ENCODE measurements around the gene RPL28.
"Not testable (repeated sequence)": the region's sequence is repeated elsewhere in the genome, so short reads cannot be mapped to it uniquely, and the experiment has no call there.

Gene RPL28

DNA sequence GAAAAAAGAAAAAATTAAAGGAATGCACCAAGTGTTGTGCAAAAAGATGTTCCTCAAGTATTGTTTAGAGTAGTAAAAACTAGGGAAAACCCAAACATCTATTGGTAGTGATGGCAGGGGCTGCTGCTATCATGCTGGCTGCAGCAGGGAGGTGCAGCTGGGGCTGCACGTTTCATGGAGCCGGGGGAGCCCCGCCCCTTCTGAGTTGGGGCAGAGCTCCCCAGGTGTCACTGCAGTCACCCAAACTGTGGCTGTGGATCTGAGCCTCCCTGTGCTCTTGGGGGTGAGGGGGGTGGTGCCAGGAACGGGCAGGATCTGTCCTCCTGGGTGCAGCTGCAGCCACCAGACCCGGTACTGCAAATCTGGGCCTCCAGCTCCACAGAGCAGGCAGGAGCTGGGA lies 33.4 kb downstream of the RPL28 start:
- no peaks in the 10 kb centered on the region for H3K27me3 ChIP-seq (ENCODE audit: insufficient read depth, poor library complexity, severe bottlenecking)
- TF ChIP-seq POLR2AphosphoS5 (IDR thresholded peaks at IDR 0.05; ENCODE audit: low read depth) (no peak), GABPA (IDR thresholded peaks at IDR 0.05; ENCODE audit: low read depth) (no peak), SPI1 (IDR thresholded peaks at IDR 0.05; ENCODE audit: borderline replicate concordance, low read depth) (no peak)
- TF ChIP-seq, protein P1, sequence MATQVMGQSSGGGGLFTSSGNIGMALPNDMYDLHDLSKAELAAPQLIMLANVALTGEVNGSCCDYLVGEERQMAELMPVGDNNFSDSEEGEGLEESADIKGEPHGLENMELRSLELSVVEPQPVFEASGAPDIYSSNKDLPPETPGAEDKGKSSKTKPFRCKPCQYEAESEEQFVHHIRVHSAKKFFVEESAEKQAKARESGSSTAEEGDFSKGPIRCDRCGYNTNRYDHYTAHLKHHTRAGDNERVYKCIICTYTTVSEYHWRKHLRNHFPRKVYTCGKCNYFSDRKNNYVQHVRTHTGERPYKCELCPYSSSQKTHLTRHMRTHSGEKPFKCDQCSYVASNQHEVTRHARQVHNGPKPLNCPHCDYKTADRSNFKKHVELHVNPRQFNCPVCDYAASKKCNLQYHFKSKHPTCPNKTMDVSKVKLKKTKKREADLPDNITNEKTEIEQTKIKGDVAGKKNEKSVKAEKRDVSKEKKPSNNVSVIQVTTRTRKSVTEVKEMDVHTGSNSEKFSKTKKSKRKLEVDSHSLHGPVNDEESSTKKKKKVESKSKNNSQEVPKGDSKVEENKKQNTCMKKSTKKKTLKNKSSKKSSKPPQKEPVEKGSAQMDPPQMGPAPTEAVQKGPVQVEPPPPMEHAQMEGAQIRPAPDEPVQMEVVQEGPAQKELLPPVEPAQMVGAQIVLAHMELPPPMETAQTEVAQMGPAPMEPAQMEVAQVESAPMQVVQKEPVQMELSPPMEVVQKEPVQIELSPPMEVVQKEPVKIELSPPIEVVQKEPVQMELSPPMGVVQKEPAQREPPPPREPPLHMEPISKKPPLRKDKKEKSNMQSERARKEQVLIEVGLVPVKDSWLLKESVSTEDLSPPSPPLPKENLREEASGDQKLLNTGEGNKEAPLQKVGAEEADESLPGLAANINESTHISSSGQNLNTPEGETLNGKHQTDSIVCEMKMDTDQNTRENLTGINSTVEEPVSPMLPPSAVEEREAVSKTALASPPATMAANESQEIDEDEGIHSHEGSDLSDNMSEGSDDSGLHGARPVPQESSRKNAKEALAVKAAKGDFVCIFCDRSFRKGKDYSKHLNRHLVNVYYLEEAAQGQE (IDR thresholded peaks at IDR 0.05; ENCODE audit: insufficient replicate concordance, low read depth) = no peak
- TF ChIP-seq, protein P2, sequence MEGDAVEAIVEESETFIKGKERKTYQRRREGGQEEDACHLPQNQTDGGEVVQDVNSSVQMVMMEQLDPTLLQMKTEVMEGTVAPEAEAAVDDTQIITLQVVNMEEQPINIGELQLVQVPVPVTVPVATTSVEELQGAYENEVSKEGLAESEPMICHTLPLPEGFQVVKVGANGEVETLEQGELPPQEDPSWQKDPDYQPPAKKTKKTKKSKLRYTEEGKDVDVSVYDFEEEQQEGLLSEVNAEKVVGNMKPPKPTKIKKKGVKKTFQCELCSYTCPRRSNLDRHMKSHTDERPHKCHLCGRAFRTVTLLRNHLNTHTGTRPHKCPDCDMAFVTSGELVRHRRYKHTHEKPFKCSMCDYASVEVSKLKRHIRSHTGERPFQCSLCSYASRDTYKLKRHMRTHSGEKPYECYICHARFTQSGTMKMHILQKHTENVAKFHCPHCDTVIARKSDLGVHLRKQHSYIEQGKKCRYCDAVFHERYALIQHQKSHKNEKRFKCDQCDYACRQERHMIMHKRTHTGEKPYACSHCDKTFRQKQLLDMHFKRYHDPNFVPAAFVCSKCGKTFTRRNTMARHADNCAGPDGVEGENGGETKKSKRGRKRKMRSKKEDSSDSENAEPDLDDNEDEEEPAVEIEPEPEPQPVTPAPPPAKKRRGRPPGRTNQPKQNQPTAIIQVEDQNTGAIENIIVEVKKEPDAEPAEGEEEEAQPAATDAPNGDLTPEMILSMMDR (IDR thresholded peaks at IDR 0.05; ENCODE audit: insufficient read depth, low read length) = no peak
- H3K4me3 ChIP-seq (replicated peaks; ENCODE audit: insufficient read depth, low read length) = no peak overlapping the region
- no peak for DNase-seq (ENCODE audit: low read depth in 1 of 2, low spot score in 1 of 2)
- no peak overlapping the region for H3K27ac ChIP-seq (replicated peaks)

DNA sequence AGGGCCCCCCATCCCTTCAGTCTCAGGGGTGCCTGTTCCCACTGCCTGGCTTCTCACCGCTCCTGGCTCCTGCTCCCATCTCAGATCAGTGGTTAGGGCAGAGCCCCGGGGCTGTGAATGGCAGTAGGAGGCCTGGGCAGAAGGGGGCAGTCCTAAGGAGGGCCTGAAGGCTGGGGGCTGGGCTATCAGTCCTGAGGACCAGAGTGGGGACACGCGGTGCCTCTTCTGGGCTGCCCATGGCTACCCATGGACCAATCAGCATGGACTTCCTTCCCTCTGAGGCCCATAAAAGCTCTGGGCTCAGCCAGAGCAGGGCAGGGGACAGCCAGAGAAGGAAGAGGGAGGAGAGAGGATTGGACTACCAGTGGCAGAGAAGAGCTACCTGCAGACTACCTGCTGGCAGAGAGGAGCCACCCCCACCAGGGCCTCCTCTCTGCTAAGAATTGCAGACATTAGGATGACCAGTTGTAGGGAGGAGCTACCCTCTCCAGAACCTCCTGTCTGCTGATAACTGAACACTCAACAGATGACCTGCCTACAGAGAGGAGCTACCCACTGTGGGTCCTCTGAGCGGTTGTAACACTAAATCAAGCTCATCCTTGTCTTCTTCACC lies 34.0 kb downstream of the RPL28 start:
- no peak for DNase-seq (ENCODE audit: low read depth in 1 of 2, low spot score in 1 of 2)
- H3K27me3 ChIP-seq (ENCODE audit: insufficient read depth, poor library complexity, severe bottlenecking) = no peaks in the 10 kb centered on the region
- no peak overlapping the region for H3K27ac ChIP-seq (replicated peaks)
- no peak overlapping the region for H3K4me3 ChIP-seq (replicated peaks; ENCODE audit: insufficient read depth, low read length)
- TF ChIP-seq, protein P2 (IDR thresholded peaks at IDR 0.05; ENCODE audit: insufficient read depth, low read length) = no peak
- TF ChIP-seq, protein P1 (IDR thresholded peaks at IDR 0.05; ENCODE audit: insufficient replicate concordance, low read depth) = no peak

DNA sequence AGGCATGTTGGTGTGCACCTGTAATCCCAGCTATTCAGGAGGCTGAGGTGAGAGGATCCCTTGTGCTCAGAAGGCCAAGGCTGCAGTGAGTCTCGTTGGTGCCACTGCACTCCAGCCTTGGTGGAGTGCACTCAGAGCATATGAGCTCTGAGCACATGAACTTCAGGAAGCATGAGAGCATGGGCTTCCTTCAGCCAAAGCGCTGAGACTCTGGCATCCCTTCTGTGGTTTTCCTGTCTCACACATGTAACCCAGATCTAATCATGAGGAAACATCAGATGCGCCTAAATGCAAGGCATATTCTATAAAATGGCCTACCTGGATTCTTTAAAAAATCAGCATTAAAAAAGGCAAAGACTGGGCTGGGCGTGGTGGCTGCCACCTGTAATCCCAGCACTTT lies 35.5 kb downstream of the RPL28 start:
- not testable (repeated sequence) for H3K4me3 ChIP-seq (replicated peaks; ENCODE audit: insufficient read depth, low read length); H3K27me3 ChIP-seq (ENCODE audit: insufficient read depth, poor library complexity, severe bottlenecking); H3K27ac ChIP-seq (replicated peaks)
- peak in 1 of 2 experiments; percentile 70 for DNase-seq (ENCODE audit: low read depth in 1 of 2, low spot score in 1 of 2)

DNA sequence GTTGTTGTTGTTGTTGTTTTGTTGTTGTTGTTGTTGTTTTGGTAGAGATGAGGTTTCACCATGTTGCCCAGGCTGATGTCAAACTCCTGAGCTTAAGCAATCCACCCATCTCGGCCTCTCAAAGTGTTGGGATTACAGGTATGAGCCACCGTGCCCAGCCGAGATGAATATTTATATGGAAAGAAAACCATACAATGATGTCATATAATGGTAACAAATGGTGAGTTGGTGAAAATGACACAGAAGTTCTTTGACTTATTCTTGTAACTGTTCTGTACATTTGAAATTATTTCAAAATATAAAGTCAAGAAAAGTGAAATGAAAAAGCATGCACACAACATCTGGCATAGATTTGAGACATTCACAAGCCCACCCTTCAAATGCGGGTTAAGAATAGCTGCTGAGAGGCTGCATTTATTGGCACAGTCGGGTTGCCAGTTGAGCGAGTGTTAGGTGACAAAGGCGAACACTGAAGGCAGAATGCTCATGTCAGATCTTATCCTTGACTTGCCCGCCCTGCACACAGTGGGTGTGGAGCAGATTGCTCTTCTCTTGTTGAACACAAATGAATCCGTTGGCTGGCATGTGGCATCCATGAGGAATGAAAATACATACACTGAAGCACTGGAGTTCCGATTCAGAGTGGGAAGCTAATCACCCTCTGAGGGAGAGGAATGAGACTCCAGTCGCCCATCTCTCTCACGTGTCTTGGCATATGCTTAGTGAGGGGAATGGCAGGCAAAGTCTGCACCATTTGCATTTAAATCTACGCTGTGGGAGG lies 37.7 kb downstream of the RPL28 start:
- Histone ChIP-seq H3K4me3 (replicated peaks; ENCODE audit: insufficient read depth, low read length) (no peak overlapping the region), H3K27ac (replicated peaks) (no peak overlapping the region), H3K27me3 (ENCODE audit: insufficient read depth, poor library complexity, severe bottlenecking) (no peaks in the 10 kb centered on the region)
- no peak for DNase-seq (ENCODE audit: low read depth in 1 of 2, low spot score in 1 of 2)
- no peak for TF ChIP-seq SPI1 (IDR thresholded peaks at IDR 0.05; ENCODE audit: borderline replicate concordance, low read depth)
- TF ChIP-seq GABPA (IDR thresholded peaks at IDR 0.05; ENCODE audit: low read depth) = no peak
- TF ChIP-seq, protein P2 (IDR thresholded peaks at IDR 0.05; ENCODE audit: insufficient read depth, low read length) = no peak
- no peak for TF ChIP-seq POLR2AphosphoS5 (IDR thresholded peaks at IDR 0.05; ENCODE audit: low read depth)
- TF ChIP-seq, protein P1 (IDR thresholded peaks at IDR 0.05; ENCODE audit: insufficient replicate concordance, low read depth) = no peak
